GM12878 (cell line): Measurements from ENCODE around the gene TRIM50. TPM values are rescaled to one million over a fixed set of nuclear protein-coding genes. Genes with fewer than 3 reads are reported as not detected.

Experiments used
- ATAC-seq: fragments of 200-7000 bp; cut with Tn5 transposase; 3 replicates; pipeline ENCODE4 v1.9.1; 2020; ENCODE audit warnings: mild to moderate bottlenecking, moderate library complexity
- BruUV-seq: library from RNA; stranded (reverse); fragments of 400-500 nt; replicated peaks from 2 replicates; lab custom pipeline; 2021; lab: Mats Ljungman, UMichigan
- CTCF ChIA-PET: fragments of 300-600 bp; sonication (Branson Sonifier 250); formaldehyde crosslinking; extraction: SDS; loops from one replicate; lab custom pipeline; 2021; ENCODE audit warnings: inconsistent platforms; lab: Yijun Ruan, JAX
- POLR2A ChIA-PET: fragments of 350-600 bp; formaldehyde crosslinking; extraction: SDS; loops from one replicate; lab custom pipeline; 2021; ENCODE audit warnings: inconsistent platforms; lab: Charles Lee
- RAD21 ChIA-PET: fragments of 300-600 bp; sonication (Branson Sonifier 250); formaldehyde crosslinking; loops from one replicate; lab custom pipeline; 2023; ENCODE audit warnings: antibody characterized with exemption; ENCODE audit not compliant: unreplicated experiment; lab: Charles Lee
- SMC1A ChIA-PET: fragments of 300-600 bp; sonication (Branson Sonifier 250); formaldehyde crosslinking; loops from one replicate; lab custom pipeline; 2023; ENCODE audit not compliant: unreplicated experiment, uncharacterized antibody; lab: Charles Lee
- DNase-seq: peaks from one replicate; pipeline ENCODE4 v3.0.0-alpha.2; 2011; ENCODE audit warnings: low read depth, low spot score
- FAIRE-seq: peaks from 3 replicates; lab custom pipeline; 2011; peaks lifted over from hg19 to GRCh38; lab: Jason Lieb, UNC
- H2AFZ ChIP-seq: 2 replicates; pipeline ENCODE4 v1.6.0; 2011; ENCODE audit warnings: low read depth, low read length, control low read depth; ENCODE audit not compliant: control insufficient read depth
- H3K27ac ChIP-seq: 2 replicates; pipeline ENCODE4 v1.5.1; 2011; ENCODE audit warnings: control low read depth; ENCODE audit not compliant: control insufficient read depth, insufficient read depth
- H3K27me3 ChIP-seq, 2 experiments: replicated peaks in 1 of 2; 2 replicates each; pipeline versions ENCODE4 v1.6.0 to v1.6.1; 2011; ENCODE audit warnings: low read length in 1 of 2; ENCODE audit not compliant: control insufficient read depth in 2 of 2, insufficient read depth in 2 of 2
- H3K36me3 ChIP-seq, 2 experiments: 2 replicates each; pipeline ENCODE4 v1.5.1; 2011; ENCODE audit warnings: low read length in 1 of 2; ENCODE audit not compliant: control insufficient read depth in 2 of 2, insufficient read depth in 2 of 2
- H3K4me1 ChIP-seq: 2 replicates; pipeline ENCODE4 v1.6.1; 2011; ENCODE audit warnings: mild to moderate bottlenecking, low read length, moderate library complexity, mixed read lengths; ENCODE audit not compliant: control insufficient read depth, insufficient read depth
- H3K4me2 ChIP-seq: 2 replicates; pipeline ENCODE4 v1.6.0; 2011; ENCODE audit warnings: control low read depth; ENCODE audit not compliant: control insufficient read depth, insufficient read depth
- H3K4me3 ChIP-seq: fragments of 200-600 bp; sonication (generic); 2 replicates; pipeline ENCODE4 v1.5.1; 2016
- H3K79me2 ChIP-seq: 2 replicates; pipeline ENCODE4 v1.6.0; 2011; ENCODE audit warnings: low read length; ENCODE audit not compliant: control insufficient read depth, insufficient read depth
- H3K9ac ChIP-seq: 2 replicates; pipeline ENCODE4 v1.8.0; 2011; ENCODE audit warnings: low read length, control low read depth, mixed read lengths; ENCODE audit not compliant: control insufficient read depth, insufficient read depth
- H3K9me3 ChIP-seq: replicated peaks from 3 replicates; pipeline ENCODE4 v1.5.1; 2011; ENCODE audit warnings: mild to moderate bottlenecking, low read length; ENCODE audit not compliant: control insufficient read depth, insufficient read depth
- H4K20me1 ChIP-seq: 2 replicates; pipeline ENCODE4 v1.6.0; 2011; ENCODE audit not compliant: control insufficient read depth, insufficient read depth
- BMI1 ChIP-seq: fragments of 450-650 bp; IDR thresholded peaks from 2 replicates; pipeline ENCODE4 v1.6.1; 2016; ENCODE audit warnings: mild to moderate bottlenecking, moderate library complexity, borderline replicate concordance
- EED ChIP-seq: sonication (generic); IDR thresholded peaks from 2 replicates; pipeline ENCODE4 v1.6.1; 2016; ENCODE audit warnings: antibody characterized with exemption, low read depth
- EP300 ChIP-seq, 2 experiments: fragments of 150-350 bp in 1 of 2; IDR thresholded peaks; 2 replicates each; pipeline ENCODE4 v1.6.1; 2011 to 2012; ENCODE audit warnings: low read depth in 2 of 2, low read length in 2 of 2, borderline replicate concordance in 1 of 2, improper control_type of control experiment in 1 of 2, inconsistent platforms in 1 of 2; ENCODE audit not compliant: control insufficient read depth in 1 of 2
- MYC ChIP-seq: IDR thresholded peaks from 2 replicates; pipeline ENCODE4 v1.6.1; 2011; ENCODE audit warnings: mild to moderate bottlenecking, low read length, moderate library complexity, inconsistent platforms; ENCODE audit not compliant: insufficient read depth, insufficient replicate concordance, insufficient read length, severe bottlenecking
- NR2C1 ChIP-seq: fragments of 450-650 bp; IDR thresholded peaks from 2 replicates; pipeline ENCODE4 v1.6.1; 2017; ENCODE audit warnings: antibody characterized with exemption, mild to moderate bottlenecking, moderate library complexity
- SUZ12 ChIP-seq: fragments of 200-600 bp; sonication (generic); IDR thresholded peaks from one replicate; pipeline ENCODE4 v1.6.1; 2018; ENCODE audit warnings: antibody characterized with exemption, mild to moderate bottlenecking; ENCODE audit not compliant: unreplicated experiment
- TCF7 ChIP-seq: IDR thresholded peaks from 2 replicates; pipeline ENCODE4 v1.6.1; 2014; ENCODE audit warnings: antibody characterized with exemption, borderline replicate concordance
- ZNF274 ChIP-seq: IDR thresholded peaks from one replicate; pipeline ENCODE4 v1.8.0; 2011; ENCODE audit not compliant: insufficient read length, insufficient read depth
- WGBS: methylation state at CpG from one replicate; pipeline ENCODE4 v1.1.6; 2016; ENCODE audit warnings: low lambda C conversion rate; ENCODE audit not compliant: insufficient replicate concordance, insufficient coverage; ENCODE audit errors: missing lambda C conversion rate; 5-methylcytosine and 5-hydroxymethylcytosine counted together
- in situ Hi-C: fragments of 300-500 bp; cut with MboI; formaldehyde crosslinking; loops from 9 replicates; pipeline ENCODE4 v1.14.3; 2018; ENCODE audit warnings: mixed read lengths
- intact Hi-C: fragments of 100-400 bp; cut with micrococcal nuclease; formaldehyde crosslinking; loops from one replicate; pipeline ENCODE4 v1.14.2; 2022; ENCODE audit not compliant: unreplicated experiment
- polyA plus RNA-seq, 11 experiments: library from polyadenylated mRNA; depleted of rRNA in 4 of 11; unstranded in 6 of 11; stranded (reverse) in 5 of 11; fragments of >200 nt; fragmentation: Nextera tagmentation in 4 of 11; fragmentation: Illumina TruSeq in 1 of 11; extraction: Ambion mirVana in 4 of 11; extraction: Trizol in 1 of 11; gene quantifications; 1 replicate in 1 of 11; 2 replicates in 10 of 11; pipeline versions ENCODE4 v1.2.1 to v1.2.3, GENCODE V29; 2011 to 2016; ENCODE audit warnings: inconsistent platforms in 2 of 11, missing spikeins in 2 of 11, low read depth in 1 of 11
- total RNA-seq, 4 experiments: library from RNA; depleted of rRNA in 3 of 4; stranded (reverse); fragments of >200 nt in 3 of 4; fragmentation: Illumina TruSeq in 1 of 4; extraction: Trizol in 1 of 4; gene quantifications; 2 replicates each; pipeline versions ENCODE4 v1.2.1 to v1.2.3, GENCODE V29; 2013 to 2021
- TF ChIP-seq, protein P1 (sequence below): fragments of 450-650 bp; formaldehyde crosslinking; IDR thresholded peaks from 2 replicates; pipeline ENCODE4 v1.4.0; 2022; ENCODE audit warnings: mild to moderate bottlenecking, moderate library complexity
- TF ChIP-seq, protein P2 (sequence below): IDR thresholded peaks from 2 replicates; pipeline ENCODE4 v1.6.1; 2011; ENCODE audit warnings: borderline replicate concordance, low read depth, mild to moderate bottlenecking, moderate library complexity, mixed read lengths, low read length; ENCODE audit not compliant: insufficient read depth; ENCODE audit errors: extremely low read length
- TF ChIP-seq, protein P3 (sequence below): fragments of 150-350 bp; IDR thresholded peaks from 2 replicates; pipeline ENCODE4 v1.6.1; 2016; ENCODE audit warnings: low read depth, low read length

The TRIM50 gene
- total and polyA plus RNA-seq, 10 of the 15 experiments (the other 5 are each of a cell fraction or from before 2014, with no cell fraction given), result not detected

DNA sequence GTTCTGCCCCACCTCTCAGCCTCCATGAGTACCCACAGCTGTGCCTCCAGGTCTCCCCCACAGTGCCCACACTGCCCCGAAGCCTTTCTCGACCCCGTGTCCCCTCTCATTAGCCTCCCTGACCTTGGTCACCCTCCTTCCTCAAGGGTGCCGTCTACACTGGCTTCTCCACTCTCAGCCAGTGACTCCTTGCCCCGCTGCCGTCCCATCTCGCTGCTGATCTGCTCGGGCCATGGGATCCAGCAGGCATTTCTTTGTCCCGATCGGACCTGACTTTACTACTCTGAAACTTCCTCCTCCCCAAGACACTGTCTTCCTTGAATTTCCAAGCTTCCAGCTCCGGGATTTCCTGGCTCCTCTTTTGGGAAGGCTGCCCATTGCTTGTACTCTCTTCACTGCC is 31.4 kb upstream of the TRIM50 start (continued):
- TF ChIP-seq, protein P1, sequence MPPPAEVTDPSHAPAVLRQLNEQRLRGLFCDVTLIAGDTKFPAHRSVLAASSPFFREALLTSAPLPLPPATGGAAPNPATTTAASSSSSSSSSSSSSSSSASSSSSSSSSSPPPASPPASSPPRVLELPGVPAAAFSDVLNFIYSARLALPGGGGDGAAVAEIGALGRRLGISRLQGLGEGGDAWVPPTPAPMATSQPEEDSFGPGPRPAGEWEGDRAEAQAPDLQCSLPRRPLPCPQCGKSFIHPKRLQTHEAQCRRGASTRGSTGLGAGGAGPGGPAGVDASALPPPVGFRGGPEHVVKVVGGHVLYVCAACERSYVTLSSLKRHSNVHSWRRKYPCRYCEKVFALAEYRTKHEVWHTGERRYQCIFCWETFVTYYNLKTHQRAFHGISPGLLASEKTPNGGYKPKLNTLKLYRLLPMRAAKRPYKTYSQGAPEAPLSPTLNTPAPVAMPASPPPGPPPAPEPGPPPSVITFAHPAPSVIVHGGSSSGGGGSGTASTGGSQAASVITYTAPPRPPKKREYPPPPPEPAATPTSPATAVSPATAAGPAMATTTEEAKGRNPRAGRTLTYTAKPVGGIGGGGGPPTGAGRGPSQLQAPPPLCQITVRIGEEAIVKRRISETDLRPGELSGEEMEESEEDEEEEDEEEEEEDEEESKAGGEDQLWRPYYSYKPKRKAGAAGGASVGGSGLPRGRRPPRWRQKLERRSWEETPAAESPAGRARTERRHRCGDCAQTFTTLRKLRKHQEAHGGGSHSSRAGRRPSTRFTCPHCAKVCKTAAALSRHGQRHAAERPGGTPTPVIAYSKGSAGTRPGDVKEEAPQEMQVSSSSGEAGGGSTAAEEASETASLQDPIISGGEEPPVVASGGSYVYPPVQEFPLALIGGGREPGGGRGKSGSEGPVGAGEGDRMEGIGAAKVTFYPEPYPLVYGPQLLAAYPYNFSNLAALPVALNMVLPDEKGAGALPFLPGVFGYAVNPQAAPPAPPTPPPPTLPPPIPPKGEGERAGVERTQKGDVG (CRISPR knock-in tag), result no peak
- no peak for TF ChIP-seq ZNF274
- TF ChIP-seq, protein P2, sequence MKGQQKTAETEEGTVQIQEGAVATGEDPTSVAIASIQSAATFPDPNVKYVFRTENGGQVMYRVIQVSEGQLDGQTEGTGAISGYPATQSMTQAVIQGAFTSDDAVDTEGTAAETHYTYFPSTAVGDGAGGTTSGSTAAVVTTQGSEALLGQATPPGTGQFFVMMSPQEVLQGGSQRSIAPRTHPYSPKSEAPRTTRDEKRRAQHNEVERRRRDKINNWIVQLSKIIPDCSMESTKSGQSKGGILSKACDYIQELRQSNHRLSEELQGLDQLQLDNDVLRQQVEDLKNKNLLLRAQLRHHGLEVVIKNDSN, result no peak
- TF ChIP-seq EED, result no peak
- TF ChIP-seq NR2C1, result no peak
- TF ChIP-seq TCF7, result no peak
- TF ChIP-seq EP300 (IDR thresholded peaks at IDR 0.05; ENCODE audit: borderline replicate concordance in 1 of 2, control insufficient read depth in 1 of 2, low read depth in 2 of 2, low read length in 2 of 2), result no peak
- TF ChIP-seq, all 136 proteins: peak for 0

DNA sequence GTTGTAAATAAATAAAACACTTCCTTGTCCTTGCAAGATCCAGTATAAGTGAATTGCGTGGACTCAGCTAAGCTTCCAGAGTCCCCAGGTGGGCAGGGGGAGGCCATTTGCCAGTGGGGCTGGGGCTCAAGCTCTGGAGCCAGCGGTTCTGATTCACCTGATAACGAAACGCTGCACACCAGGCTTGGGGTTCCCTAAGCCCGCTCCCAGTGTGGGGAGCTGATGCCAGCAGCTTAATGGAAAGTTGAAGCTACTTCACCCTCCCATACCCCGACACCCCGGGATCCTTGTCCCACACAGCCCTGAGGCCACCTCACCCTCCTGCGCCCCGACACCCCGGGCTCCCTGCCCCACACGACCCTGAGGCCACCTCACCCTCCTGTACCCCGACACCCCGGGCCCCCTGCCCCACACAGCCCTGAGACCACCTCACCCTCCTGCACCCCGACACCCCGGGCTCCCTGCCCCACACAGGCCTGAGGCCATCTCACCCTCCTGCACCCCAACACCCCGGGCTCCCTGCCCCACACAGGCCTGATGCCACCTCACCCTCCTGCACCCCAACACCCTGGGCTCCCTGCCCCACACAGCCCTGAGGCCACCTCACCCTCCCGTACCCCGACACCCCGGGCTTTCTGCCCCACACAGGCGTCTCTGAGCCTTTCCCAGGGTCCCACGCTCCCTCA is 30.9 kb upstream of the TRIM50 start:
- POLR2A ChIA-PET, result no interaction called here
- Histone ChIP-seq H3K9me3 (no peaks in the 10 kb centered on the region; the same call in 2 of the 3 replicates), H4K20me1 (no peaks in the 10 kb centered on the region), H2AFZ (no peak overlapping the region), H3K79me2 (no peaks in the 10 kb centered on the region), H3K4me2 (no peak overlapping the region), H3K27me3 (peaks cover 2 to 3% of the 10 kb centered on the region in 2 experiments; a peak in 2 of 4 replicates), H3K27ac (no peak overlapping the region), H3K9ac (no peak overlapping the region), H3K4me3 (no peak overlapping the region), H3K4me1 (no peaks in the 10 kb centered on the region), H3K36me3 (no peaks in the 10 kb centered on the region)
- WGBS, result 23% methylated on average over 12 of the region's 21 CpGs
- ATAC-seq, result no peak
- FAIRE-seq, result no peak
- intact Hi-C loops (no loop called here), in situ Hi-C loops (no loop called here)
- CTCF ChIA-PET, result no interaction called here
- SMC1A ChIA-PET, result no interaction called here
- no peak for DNase-seq
- BruUV-seq, result no TSS peak
- RAD21 ChIA-PET, result no interaction called here
- TF ChIP-seq ZNF274, result no peak
- TF ChIP-seq SUZ12, result no peak
- TF ChIP-seq, protein P3, sequence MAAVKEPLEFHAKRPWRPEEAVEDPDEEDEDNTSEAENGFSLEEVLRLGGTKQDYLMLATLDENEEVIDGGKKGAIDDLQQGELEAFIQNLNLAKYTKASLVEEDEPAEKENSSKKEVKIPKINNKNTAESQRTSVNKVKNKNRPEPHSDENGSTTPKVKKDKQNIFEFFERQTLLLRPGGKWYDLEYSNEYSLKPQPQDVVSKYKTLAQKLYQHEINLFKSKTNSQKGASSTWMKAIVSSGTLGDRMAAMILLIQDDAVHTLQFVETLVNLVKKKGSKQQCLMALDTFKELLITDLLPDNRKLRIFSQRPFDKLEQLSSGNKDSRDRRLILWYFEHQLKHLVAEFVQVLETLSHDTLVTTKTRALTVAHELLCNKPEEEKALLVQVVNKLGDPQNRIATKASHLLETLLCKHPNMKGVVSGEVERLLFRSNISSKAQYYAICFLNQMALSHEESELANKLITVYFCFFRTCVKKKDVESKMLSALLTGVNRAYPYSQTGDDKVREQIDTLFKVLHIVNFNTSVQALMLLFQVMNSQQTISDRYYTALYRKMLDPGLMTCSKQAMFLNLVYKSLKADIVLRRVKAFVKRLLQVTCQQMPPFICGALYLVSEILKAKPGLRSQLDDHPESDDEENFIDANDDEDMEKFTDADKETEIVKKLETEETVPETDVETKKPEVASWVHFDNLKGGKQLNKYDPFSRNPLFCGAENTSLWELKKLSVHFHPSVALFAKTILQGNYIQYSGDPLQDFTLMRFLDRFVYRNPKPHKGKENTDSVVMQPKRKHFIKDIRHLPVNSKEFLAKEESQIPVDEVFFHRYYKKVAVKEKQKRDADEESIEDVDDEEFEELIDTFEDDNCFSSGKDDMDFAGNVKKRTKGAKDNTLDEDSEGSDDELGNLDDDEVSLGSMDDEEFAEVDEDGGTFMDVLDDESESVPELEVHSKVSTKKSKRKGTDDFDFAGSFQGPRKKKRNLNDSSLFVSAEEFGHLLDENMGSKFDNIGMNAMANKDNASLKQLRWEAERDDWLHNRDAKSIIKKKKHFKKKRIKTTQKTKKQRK, result no peak
- no peak for TF ChIP-seq MYC
- TF ChIP-seq BMI1, result no peak
